RWPE1 (cell line): ENCODE measurements around the gene POLR2L.

Experiments used
- CTCF ChIA-PET: fragments of 350-600 bp; sonication (Branson Sonifier 250); formaldehyde crosslinking; extraction: SDS; loops from one replicate; lab custom pipeline; 2021; lab: Yijun Ruan, JAX
- POLR2A ChIA-PET: fragments of 400-600 bp; formaldehyde crosslinking; extraction: SDS; loops from one replicate; lab custom pipeline; 2020; ENCODE audit warnings: antibody characterized with exemption; ENCODE audit not compliant: low non-redundant PET; lab: Yijun Ruan, JAX
- DNase-seq: peaks from one replicate; pipeline ENCODE4 v3.0.0; 2012; ENCODE audit warnings: low spot score
- H3K27ac ChIP-seq: fragments of 450-650 bp; 2 replicates; pipeline ENCODE4 v1.5.1; 2017
- CTCF ChIP-seq: fragments of 450-650 bp; conservative IDR thresholded peaks from 2 replicates; pipeline ENCODE4 v1.5.1; 2017; ENCODE audit warnings: low read depth, mild to moderate bottlenecking

POLR2L gene

DNA sequence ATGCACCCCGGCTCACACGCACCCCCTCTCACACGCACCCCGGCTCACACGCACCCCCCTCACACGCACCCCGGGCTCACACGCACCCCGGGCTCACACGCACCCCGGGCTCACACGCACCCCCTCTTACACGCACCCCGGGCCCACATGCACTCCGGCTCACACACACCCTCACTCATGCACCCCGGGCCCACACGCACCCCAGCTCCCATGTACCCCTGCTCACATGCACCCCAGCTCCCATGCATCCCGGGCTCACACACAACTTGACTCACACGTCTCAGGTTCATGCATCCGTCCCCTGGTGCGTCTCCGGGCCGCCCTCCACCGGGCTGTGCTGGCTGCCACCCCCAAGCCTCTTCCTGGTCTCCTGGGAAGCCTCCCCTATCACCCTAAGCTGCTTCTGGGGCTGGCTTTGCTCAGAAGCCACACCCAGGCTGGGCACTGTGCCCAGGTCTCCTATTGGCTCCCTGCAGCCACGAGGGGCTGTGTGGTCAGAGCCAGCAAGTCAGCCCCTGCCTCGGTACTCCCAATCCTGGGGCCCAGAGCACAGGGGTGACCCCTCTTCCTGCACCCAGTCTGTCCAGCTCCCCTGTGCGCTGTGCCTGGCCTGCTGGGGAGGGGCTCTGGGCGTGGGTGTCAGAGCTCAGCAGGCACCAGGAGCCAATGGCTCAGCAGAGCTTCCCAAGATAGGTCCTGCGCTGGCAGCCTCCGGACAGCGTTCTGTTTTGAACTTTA, 17.2 kb upstream of the POLR2L start:
- peak overlapping the region; percentile 74 for H3K27ac ChIP-seq
- DNase-seq = peak; percentile 63
- ChIA-PET CTCF (interaction anchor here (0.7 to 1.1 kb wide), 3 partner anchors 11 to 86 kb away, joined by 3 read pairs; no protein-coding TSS in a partner anchor), POLR2A (interaction anchor here (0.8 to 1.6 kb wide), 2 partner anchors 16 to 154 kb away, joined by 3 to 7 read pairs; partner anchors contain the start of gene TSPAN4)
- TF ChIP-seq CTCF = no peak

GRCh38 chr11:858762-859339, 16.5 kb upstream of the POLR2L start:
- TF ChIP-seq CTCF = no peak
- no peak overlapping the region for H3K27ac ChIP-seq
- POLR2A ChIA-PET = interaction anchor here (0.8 to 1.6 kb wide), 2 partner anchors 15 to 154 kb away, joined by 3 to 7 read pairs; partner anchors contain the start of gene TSPAN4
- no peak for DNase-seq
- CTCF ChIA-PET = interaction anchor here (0.6 to 1.1 kb wide), 3 partner anchors 10 to 170 kb away, joined by 3 read pairs; no protein-coding TSS in a partner anchor

- CTCF ChIA-PET = interaction anchor here (0.6 to 0.7 kb wide), 2 partner anchors 9 to 171 kb away, joined by 3 read pairs; no protein-coding TSS in a partner anchor
- peak overlapping the region; percentile 57 for H3K27ac ChIP-seq
- POLR2A ChIA-PET = no interaction called here
- no peak for TF ChIP-seq CTCF
- no peak for DNase-seq
Measured at GRCh38 chr11:858053-858761, 15.9 kb upstream of the POLR2L start.

DNA sequence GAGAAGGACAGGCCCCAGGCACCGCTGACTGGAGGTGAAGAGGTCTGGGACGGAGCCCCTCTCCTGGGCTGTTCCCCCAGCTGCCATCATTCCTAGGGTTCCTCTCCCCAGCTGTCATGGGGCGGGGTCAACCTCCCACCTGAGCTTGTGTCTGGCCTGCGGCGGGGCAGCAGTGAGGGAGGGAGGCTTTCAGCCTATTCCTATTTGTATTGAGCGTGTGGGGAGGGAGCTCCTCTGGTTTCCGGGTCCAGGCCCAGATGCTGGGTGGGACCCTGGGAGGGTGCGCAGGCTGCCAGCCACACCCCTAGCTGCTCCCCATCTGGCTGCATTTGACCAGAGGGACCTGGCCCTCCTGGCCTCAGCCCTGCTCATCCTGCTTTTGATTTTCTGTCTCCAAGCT, 14.1 kb upstream of the POLR2L start:
- DNase-seq = no peak
- H3K27ac ChIP-seq = peak overlapping the region; percentile 57
- no peak for TF ChIP-seq CTCF
- ChIA-PET POLR2A (interaction anchor here (0.7 kb wide), 1 partner anchor 50 kb away, joined by 3 read pairs; no protein-coding TSS in a partner anchor), CTCF (interaction anchor here (0.6 kb wide), 1 partner anchor 51 kb away, joined by 3 read pairs; no protein-coding TSS in a partner anchor)

DNA sequence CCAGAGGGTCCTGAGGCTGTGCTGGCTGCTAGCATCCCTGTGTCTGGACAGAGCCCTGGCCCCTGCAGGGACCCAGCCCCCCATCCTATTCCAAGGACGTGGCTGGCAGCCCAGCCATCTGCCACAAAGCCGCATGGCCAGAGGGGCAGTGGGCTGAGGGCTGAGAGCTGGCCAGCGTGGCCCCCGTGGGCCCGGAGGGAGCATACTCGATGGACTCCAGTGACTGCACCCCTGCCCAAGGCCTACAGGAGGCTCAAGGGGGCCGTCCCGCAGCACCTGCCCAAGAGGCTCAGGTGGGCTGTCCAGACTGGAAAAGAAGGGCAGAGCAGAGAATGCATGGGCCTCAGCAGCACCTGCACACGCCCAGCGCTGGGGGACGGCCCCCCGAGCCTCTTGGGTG, 13.5 kb upstream of the POLR2L start:
- TF ChIP-seq CTCF = no peak
- no peak for DNase-seq
- H3K27ac ChIP-seq = peak overlapping the region; percentile 57
- ChIA-PET CTCF (no interaction called here), POLR2A (no interaction called here)

DNA sequence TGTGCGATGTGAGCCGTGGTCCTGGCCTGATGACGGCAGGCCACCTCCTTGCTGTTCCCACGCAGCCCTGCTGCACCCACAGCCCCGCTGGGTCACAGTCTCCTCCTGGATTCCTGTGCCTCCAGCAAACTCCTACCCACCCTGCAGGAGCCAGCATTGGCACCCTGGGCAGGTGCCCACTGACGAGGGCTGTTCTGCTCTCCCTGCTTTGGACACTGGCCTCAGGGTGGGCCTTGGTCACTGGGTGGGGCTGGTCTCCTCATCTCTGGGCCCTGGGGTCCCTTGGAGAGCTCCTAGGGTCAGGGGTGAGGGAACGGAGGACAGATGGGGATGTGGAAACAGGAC, 13.0 kb upstream of the POLR2L start:
- peak overlapping the region; percentile 57 for H3K27ac ChIP-seq
- ChIA-PET POLR2A (no interaction called here), CTCF (no interaction called here)
- no peak for TF ChIP-seq CTCF
- DNase-seq = no peak
